ENCODE results near the gene APEX2.

DNA sequence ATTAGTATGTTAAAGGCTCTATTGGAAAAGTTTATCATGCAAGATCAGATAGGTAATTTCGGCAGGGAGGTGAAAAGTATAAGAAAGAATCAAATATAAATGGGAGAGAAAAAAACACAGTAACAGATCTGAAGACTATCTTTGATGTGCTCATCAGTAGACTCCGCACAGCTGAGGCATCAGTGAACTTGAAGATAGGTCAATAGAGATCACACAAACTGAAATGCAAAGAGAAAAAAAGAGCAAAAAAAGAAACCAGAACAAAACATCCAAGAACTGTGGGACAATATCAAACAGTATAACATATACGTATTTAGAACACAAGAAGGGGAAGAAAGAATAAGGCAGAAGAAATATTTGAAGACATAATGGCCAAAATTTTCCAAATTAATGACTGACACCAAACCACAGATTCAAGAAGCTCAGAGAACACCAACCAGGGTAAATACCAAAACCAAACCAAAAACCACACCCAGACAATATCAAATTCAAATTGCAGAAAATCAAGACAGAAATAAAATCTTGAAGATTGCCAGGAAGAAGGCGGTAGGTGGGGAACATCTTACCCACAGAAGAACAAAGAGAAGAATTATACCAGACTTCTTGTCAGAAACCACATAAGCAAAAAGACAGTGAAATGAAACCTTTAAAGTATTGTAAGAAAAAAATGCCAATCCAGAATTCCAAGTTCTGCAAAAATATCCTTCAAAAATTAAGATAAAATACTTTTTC lies 35.2 kb upstream of the APEX2 start:
- TF ChIP-seq POLR2A (IDR thresholded peaks at IDR 0.05; ENCODE audit: low read depth, low read length) (no peak), POLR2AphosphoS5 (IDR thresholded peaks at IDR 0.05; ENCODE audit: low read depth, low read length) (no peak)
